T-cell (primary cell): ENCODE data around the gene LDAH. TPM values are rescaled to one million over a fixed set of nuclear protein-coding genes. Genes with fewer than 3 reads are reported as not detected.

ENCODE experiments used
- ATAC-seq, 4 experiments: fragments of 200-7000 bp in 3 of 4; fragments of 150-1000 bp in 1 of 4; cut with Tn5 transposase; replicated peaks in 1 of 4; 1 replicate in 3 of 4; 2 replicates in 1 of 4; pipeline ENCODE4 v1.10.0; 2021; ENCODE audit warnings: moderate library complexity in 3 of 4, mild to moderate bottlenecking in 2 of 4, moderate number of reproducible peaks in 1 of 4
- CTCF ChIA-PET, 2 donors: fragments of 300-600 bp; sonication (Branson Sonifier 250); formaldehyde crosslinking; loops; one replicate each; lab custom pipeline; 2022; ENCODE audit warnings: antibody characterized with exemption in 2 of 2; lab: Charles Lee
- POLR2A ChIA-PET, 2 donors: fragments of 300-600 bp; sonication (Branson Sonifier 250); formaldehyde crosslinking; loops; one replicate each; lab custom pipeline; 2022; ENCODE audit warnings: antibody characterized with exemption in 2 of 2; lab: Charles Lee
- DNase-seq, 35 experiments: peaks; one replicate each; pipeline versions ENCODE4 v3.0.0 to v3.0.0-alpha.2; 2013 to 2023
- H3K27ac ChIP-seq: one replicate; pipeline ENCODE4 v1.5.1; 2013; ENCODE audit warnings: low read length
- H3K27me3 ChIP-seq, 2 experiments: replicated peaks in 1 of 2; 1 replicate in 1 of 2; 2 replicates in 1 of 2; pipeline versions ENCODE4 v1.6.1 to v1.7.0; 2013; ENCODE audit warnings: low read length in 1 of 2, mixed read lengths in 1 of 2; ENCODE audit not compliant: control insufficient read depth in 2 of 2, insufficient read depth in 2 of 2; ENCODE audit errors: extremely low read depth in 1 of 2
- H3K36me3 ChIP-seq, 2 donors: 1 replicate in 1 of 2; 2 replicates in 1 of 2; pipeline versions ENCODE4 v1.6.1 to v1.7.0; 2013; ENCODE audit warnings: low read length in 1 of 2; ENCODE audit not compliant: control insufficient read depth in 2 of 2, insufficient read depth in 1 of 2; ENCODE audit errors: extremely low read depth in 1 of 2
- H3K4me1 ChIP-seq, 2 experiments: 1 replicate in 1 of 2; 2 replicates in 1 of 2; pipeline versions ENCODE4 v1.6.1 to v1.7.0; 2013; ENCODE audit warnings: low read length in 2 of 2, mixed read lengths in 1 of 2; ENCODE audit not compliant: insufficient read depth in 2 of 2, control insufficient read depth in 1 of 2; ENCODE audit errors: extremely low read depth in 1 of 2
- H3K4me3 ChIP-seq, 2 donors: 1 replicate in 1 of 2; 2 replicates in 1 of 2; pipeline versions ENCODE4 v1.5.1 to v1.7.0; 2013; ENCODE audit warnings: mild to moderate bottlenecking in 2 of 2, low read length in 1 of 2, moderate library complexity in 1 of 2; ENCODE audit not compliant: control insufficient read depth in 1 of 2; ENCODE audit errors: extremely low read depth in 1 of 2
- H3K9me3 ChIP-seq: 2 replicates; pipeline ENCODE4 v1.7.0; 2013
- H3K27ac Mint-ChIP-seq, 2 donors: one replicate each; pipeline ENCODE4 v1.8.0; 2020 to 2021; ENCODE audit warnings: mild to moderate bottlenecking in 2 of 2, mixed read lengths in 2 of 2
- H3K27me3 Mint-ChIP-seq, 2 donors: one replicate each; pipeline ENCODE4 v1.8.0; 2021 to 2022; ENCODE audit warnings: mixed read lengths in 2 of 2
- H3K36me3 Mint-ChIP-seq: one replicate; pipeline ENCODE4 v1.8.0; 2021; ENCODE audit warnings: mixed read lengths
- H3K4me1 Mint-ChIP-seq, 3 donors: one replicate each; pipeline ENCODE4 v1.8.0; 2020 to 2022; ENCODE audit warnings: mixed read lengths in 3 of 3, mild to moderate bottlenecking in 1 of 3
- H3K4me3 Mint-ChIP-seq, 3 donors: one replicate each; pipeline ENCODE4 v1.8.0; 2020 to 2022; ENCODE audit warnings: mild to moderate bottlenecking in 3 of 3, mixed read lengths in 3 of 3, moderate library complexity in 3 of 3
- H3K9me3 Mint-ChIP-seq, 3 donors: one replicate each; pipeline ENCODE4 v1.8.0; 2020 to 2022; ENCODE audit warnings: mixed read lengths in 3 of 3
- WGBS: methylation state at CpG from one replicate; pipeline ENCODE4 v1.1.5; 2013; ENCODE audit warnings: missing lambda C conversion rate; ENCODE audit not compliant: insufficient coverage; 5-methylcytosine and 5-hydroxymethylcytosine counted together
- total RNA-seq, 35 experiments: library from RNA in 6 of 35; stranded (reverse) in 6 of 35; fragments of 120-200 nt in 1 of 35; gene quantifications; one replicate each; pipeline versions ENCODE4 v1.2.1 to v1.2.4 and lab custom pipeline; 2013 to 2026

LDAH gene
- total RNA-seq, 5 donors from 2014 or later (not counting 1 experiment from before 2014, with no cell fraction given): 12.3 to 21.2 (median 18.1) TPM

- ATAC-seq: no peak
- peak overlapping the region; percentile 93 for H3K27ac ChIP-seq
These were observed 171.2 kb downstream of the LDAH start for GRCh38 chr2:20651731-20652099.

GRCh38 chr2:20650877-20651730 is 171.8 kb downstream of the LDAH start, which contains the start of gene HS1BP3:
TSS of gene HS1BP3 (minus strand) at chr2:20651098. CDS start at chr2:20651063, 35 bp downstream.
- Histone ChIP-seq H3K27me3 (no peaks in the 10 kb centered on the region), H3K4me1 (peaks cover 4 to 30% of the 10 kb centered on the region in 2 experiments), H3K27ac (peak within 1 kb of the TSS; percentile 93), H3K9me3 (no peaks in the 10 kb centered on the region), H3K4me3 (peak within 1 kb of the TSS; percentile 71 to 81), H3K36me3 (no peaks in the 10 kb centered on the region)
- ChIA-PET CTCF (interaction anchor here (0.5 to 3.6 kb wide), 23 partner anchors 9 to 600 kb away, joined by 3 to 31 read pairs (median 4); partner anchors contain the start of genes GDF7 (in 1 of the 2), LAPTM4A (in 1 of the 2) and RHOB (in 1 of the 2)), POLR2A (interaction anchor here (0.5 to 2.3 kb wide), 6 partner anchors 10 to 302 kb away, joined by 3 to 22 read pairs (median 3); partner anchors contain the start of genes LDAH (in 1 of the 2) and RHOB (in 1 of the 2))
- H3K36me3 Mint-ChIP-seq: no peaks in the 10 kb centered on the region
- peaks cover 0 to 4% of the 10 kb centered on the region in 2 donors for H3K27me3 Mint-ChIP-seq
- H3K27ac Mint-ChIP-seq: peak within 1 kb of the TSS; percentile 94 to 96
- H3K4me1 Mint-ChIP-seq: peaks cover 32 to 42% (median 36%) of the 10 kb centered on the region in 3 donors
- H3K4me3 Mint-ChIP-seq: peak within 1 kb of the TSS; percentile 83 to 91 (median 87)
- DNase-seq (peak; percentile 73 to 97 (median 85)), ATAC-seq (peak; percentile 92 to 98 (median 96))
- WGBS: 3% methylated on average over 72 of the region's 72 CpGs
- H3K9me3 Mint-ChIP-seq: no peaks in the 10 kb centered on the region

More at GRCh38 chr2:20651731-20652099, 171.2 kb downstream of the LDAH start:
- peak overlapping the region in 1 of 2 donors; percentile 50 for H3K4me3 ChIP-seq
- peak overlapping the region; percentile 73 to 91 (median 87) for H3K4me3 Mint-ChIP-seq
- ChIA-PET POLR2A (interaction anchor here (0.7 to 2.3 kb wide), 4 partner anchors 10 to 205 kb away, joined by 3 to 22 read pairs (median 3); partner anchors contain the start of genes LDAH (in 1 of the 2) and RHOB (in 1 of the 2)), CTCF (interaction anchor here (0.5 to 3.6 kb wide), 16 partner anchors 9 to 600 kb away, joined by 3 to 31 read pairs (median 5); partner anchors contain the start of genes GDF7 (in 1 of the 2), LAPTM4A (in 1 of the 2) and RHOB (in 1 of the 2))
- peaks cover 4 to 30% of the 10 kb centered on the region in 2 experiments for H3K4me1 ChIP-seq
- no peaks in the 10 kb centered on the region for H3K9me3 Mint-ChIP-seq
- H3K27me3 Mint-ChIP-seq: peaks cover 0 to 4% of the 10 kb centered on the region in 2 donors
- peaks cover 0 to 5% of the 10 kb centered on the region in 2 experiments for H3K27me3 ChIP-seq
- no peaks in the 10 kb centered on the region for H3K9me3 ChIP-seq
- peak overlapping the region; percentile 94 to 96 for H3K27ac Mint-ChIP-seq
- peaks cover 32 to 42% (median 36%) of the 10 kb centered on the region in 3 donors for H3K4me1 Mint-ChIP-seq
- DNase-seq: no peak
- 71% methylated on average over 2 of the region's 7 CpGs for WGBS
- H3K36me3 ChIP-seq: no peaks in the 10 kb centered on the region
- no peaks in the 10 kb centered on the region for H3K36me3 Mint-ChIP-seq

GRCh38 chr2:20650393-20650876 is 172.5 kb downstream of the LDAH start:
- DNase-seq (peak in 10 of 35 experiments; percentile 11 to 56 (median 16)), ATAC-seq (peak in 3 of 4 experiments; percentile 2 to 9 (median 4))
- Mint-ChIP-seq H3K4me1 (peaks cover 32 to 42% (median 36%) of the 10 kb centered on the region in 3 donors), H3K27me3 (peaks cover 0 to 4% of the 10 kb centered on the region in 2 donors), H3K27ac (peak overlapping the region; percentile 70 to 85), H3K9me3 (no peaks in the 10 kb centered on the region), H3K36me3 (no peaks in the 10 kb centered on the region), H3K4me3 (peak overlapping the region; percentile 83 to 91 (median 87))
- Histone ChIP-seq H3K9me3 (no peaks in the 10 kb centered on the region), H3K27me3 (no peaks in the 10 kb centered on the region), H3K36me3 (peaks cover 0 to 3% of the 10 kb centered on the region in 2 donors), H3K4me1 (peaks cover 4 to 30% of the 10 kb centered on the region in 2 experiments), H3K4me3 (peak overlapping the region; percentile 71 to 81), H3K27ac (peak overlapping the region; percentile 75)
- POLR2A ChIA-PET: interaction anchor here (0.9 to 2.3 kb wide), 3 partner anchors 11 to 204 kb away, joined by 3 to 22 read pairs (median 3); partner anchors contain the start of gene RHOB (in 1 of the 2)
- 15% methylated on average over 17 of the region's 19 CpGs for WGBS
- CTCF ChIA-PET: interaction anchor here (0.6 to 3.6 kb wide), 16 partner anchors 8 to 660 kb away, joined by 3 to 31 read pairs (median 4); partner anchors contain the start of genes RHOB (in 1 of the 2) and WDR35 (in 1 of the 2)

- Histone ChIP-seq H3K27ac (no peak overlapping the region), H3K36me3 (peaks cover 0 to 8% of the 10 kb centered on the region in 2 donors)
- no peak for ATAC-seq
These were observed 172.9 kb downstream of the LDAH start for GRCh38 chr2:20649976-20650375.

GRCh38 chr2:20649576-20649975 is 173.3 kb downstream of the LDAH start:
- DNase-seq (no peak), ATAC-seq (no peak)
- H3K27me3 ChIP-seq: no peaks in the 10 kb centered on the region
- WGBS: 98% methylated on average over 6 of the region's 11 CpGs
- H3K9me3 ChIP-seq: no peaks in the 10 kb centered on the region
- Mint-ChIP-seq H3K4me1 (peaks cover 32 to 42% (median 36%) of the 10 kb centered on the region in 3 donors), H3K9me3 (no peaks in the 10 kb centered on the region), H3K36me3 (peaks cover 5% of the 10 kb centered on the region), H3K4me3 (peak overlapping the region; percentile 83 to 91 (median 87)), H3K27me3 (no peaks in the 10 kb centered on the region), H3K27ac (no peak overlapping the region)
- H3K4me1 ChIP-seq: peaks cover 4 to 30% of the 10 kb centered on the region in 2 experiments
- POLR2A ChIA-PET: no interaction called here
- no peak overlapping the region for H3K27ac ChIP-seq
- peaks cover 0 to 12% of the 10 kb centered on the region in 2 donors for H3K36me3 ChIP-seq
- H3K4me3 ChIP-seq: no peak overlapping the region
- CTCF ChIA-PET: interaction anchor here in 1 of 2 donors (1.1 to 3.6 kb wide), 3 partner anchors 202 to 238 kb away, joined by 3 to 20 read pairs (median 5); partner anchors contain the start of gene RHOB

More at GRCh38 chr2:20649976-20650375, 172.9 kb downstream of the LDAH start:
- H3K27me3 Mint-ChIP-seq: peaks cover 0 to under 1% of the 10 kb centered on the region in 2 donors
- Histone ChIP-seq H3K4me1 (peaks cover 4 to 30% of the 10 kb centered on the region in 2 experiments), H3K4me3 (peak overlapping the region; percentile 71 to 81), H3K27me3 (no peaks in the 10 kb centered on the region), H3K9me3 (no peaks in the 10 kb centered on the region)
- H3K27ac Mint-ChIP-seq: peak overlapping the region; percentile 70 to 85
- CTCF ChIA-PET: interaction anchor here (0.6 to 3.6 kb wide), 10 partner anchors 7 to 660 kb away, joined by 3 to 20 read pairs (median 3); partner anchors contain the start of genes RHOB (in 1 of the 2) and WDR35 (in 1 of the 2)
- DNase-seq: peak in 1 of 35 experiments; percentile 27
- H3K36me3 Mint-ChIP-seq: peaks cover 1% of the 10 kb centered on the region
- H3K4me3 Mint-ChIP-seq: peak overlapping the region; percentile 83 to 91 (median 87)
- H3K4me1 Mint-ChIP-seq: peaks cover 32 to 42% (median 36%) of the 10 kb centered on the region in 3 donors
- no peaks in the 10 kb centered on the region for H3K9me3 Mint-ChIP-seq
- POLR2A ChIA-PET: interaction anchor here in 1 of 2 donors (1.0 to 2.3 kb wide), 2 partner anchors 11 to 203 kb away, joined by 3 to 22 read pairs; partner anchors contain the start of gene RHOB
- WGBS: 94% methylated on average over 3 of the region's 7 CpGs
